IMR-90 (cell line): Measurements from ENCODE around the gene ADCY9. TPM values are rescaled to one million over a fixed set of nuclear protein-coding genes. Genes with fewer than 3 reads are reported as not detected.

Experiments
- ATAC-seq: fragments of 200-7000 bp; cut with Tn5 transposase; 2 replicates; pipeline ENCODE4 v1.9.1; 2020; ENCODE audit warnings: low read depth, mild to moderate bottlenecking, moderate library complexity
- BruUV-seq: library from RNA; stranded (reverse); fragments of 400-500 nt; replicated peaks from 2 replicates; lab custom pipeline; 2021; lab: Mats Ljungman, UMichigan
- CTCF ChIA-PET: fragments of 300-600 bp; formaldehyde crosslinking; extraction: SDS; loops from one replicate; lab custom pipeline; 2021; ENCODE audit warnings: antibody characterized with exemption; lab: Yijun Ruan, JAX
- POLR2A ChIA-PET: fragments of 300-600 bp; sonication (Branson Sonifier 250); formaldehyde crosslinking; loops from one replicate; lab custom pipeline; 2022; ENCODE audit warnings: antibody characterized with exemption; ENCODE audit not compliant: unreplicated experiment; lab: Charles Lee
- DNase-seq: peaks from one replicate; pipeline ENCODE4 v3.0.0; 2013
- H2AFZ ChIP-seq: replicated peaks from 2 replicates; pipeline ENCODE3; 2013; ENCODE audit warnings: low read length, mild to moderate bottlenecking; ENCODE audit not compliant: poor library complexity
- H2AK5ac ChIP-seq: 2 replicates; pipeline ENCODE4 v1.6.1; 2013; ENCODE audit warnings: low read depth, low read length, inconsistent platforms
- H2AK9ac ChIP-seq: replicated peaks from 2 replicates; pipeline ENCODE3; 2013; ENCODE audit warnings: mild to moderate bottlenecking, low read depth, low read length, moderate library complexity; ENCODE audit not compliant: poor library complexity
- H2BK120ac ChIP-seq: 2 replicates; pipeline ENCODE4 v1.6.1; 2013; ENCODE audit warnings: low read depth, low read length, inconsistent platforms
- H2BK15ac ChIP-seq: 3 replicates; pipeline ENCODE4 v1.6.1; 2013; ENCODE audit warnings: low read depth, low read length, inconsistent platforms
- H2BK20ac ChIP-seq: 2 replicates; pipeline ENCODE4 v1.6.1; 2013; ENCODE audit warnings: low read depth, mild to moderate bottlenecking, inconsistent platforms, low read length, moderate library complexity
- H2BK5ac ChIP-seq: 2 replicates; pipeline ENCODE4 v1.6.1; 2013; ENCODE audit warnings: mild to moderate bottlenecking, low read depth, low read length, inconsistent platforms; ENCODE audit not compliant: poor library complexity, severe bottlenecking
- H3K14ac ChIP-seq: replicated peaks from 2 replicates; pipeline ENCODE4 v1.6.1; 2013; ENCODE audit warnings: low read depth, low read length, inconsistent platforms
- H3K18ac ChIP-seq: 2 replicates; pipeline ENCODE4 v1.6.1; 2013; ENCODE audit warnings: low read depth, low read length, control low read depth
- H3K23ac ChIP-seq: 2 replicates; pipeline ENCODE4 v1.6.1; 2013; ENCODE audit warnings: low read depth, low read length, inconsistent platforms
- H3K27ac ChIP-seq: 2 replicates; pipeline ENCODE4 v1.5.1; 2013; ENCODE audit warnings: mild to moderate bottlenecking, control low read depth, low read length; ENCODE audit not compliant: insufficient read depth
- H3K27me3 ChIP-seq: 2 replicates; pipeline ENCODE4 v1.6.1; 2013; ENCODE audit warnings: low read length; ENCODE audit not compliant: control insufficient read depth, insufficient read depth
- H3K36me3 ChIP-seq: 2 replicates; pipeline ENCODE4 v1.6.1; 2013; ENCODE audit warnings: low read length, mixed read lengths; ENCODE audit not compliant: control insufficient read depth, insufficient read depth
- H3K4ac ChIP-seq: 2 replicates; pipeline ENCODE4 v1.6.1; 2013; ENCODE audit warnings: low read depth, low read length, inconsistent platforms
- H3K4me1 ChIP-seq: 2 replicates; pipeline ENCODE4 v1.6.1; 2013; ENCODE audit warnings: low read length, mixed read lengths; ENCODE audit not compliant: control insufficient read depth, insufficient read depth
- H3K4me2 ChIP-seq: 2 replicates; pipeline ENCODE4 v1.6.1; 2013; ENCODE audit warnings: low read depth, mild to moderate bottlenecking, control low read depth, low read length, moderate library complexity
- H3K4me3 ChIP-seq: 2 replicates; pipeline ENCODE4 v1.5.1; 2013; ENCODE audit warnings: low read depth, mild to moderate bottlenecking, control low read depth, low read length, moderate library complexity; ENCODE audit not compliant: insufficient read depth
- H3K56ac ChIP-seq: 2 replicates; pipeline ENCODE4 v1.6.1; 2013; ENCODE audit warnings: low read length, inconsistent platforms; ENCODE audit not compliant: insufficient read depth; ENCODE audit errors: extremely low read depth
- H3K79me1 ChIP-seq, 2 experiments: 2 replicates each; pipeline ENCODE4 v1.6.1; 2013; ENCODE audit warnings: low read length in 2 of 2, inconsistent platforms in 1 of 2, low read depth in 1 of 2
- H3K9ac ChIP-seq: 2 replicates; pipeline ENCODE4 v1.6.1; 2013; ENCODE audit warnings: low read depth, low read length, control low read depth
- H3K9me1 ChIP-seq: 2 replicates; pipeline ENCODE4 v1.6.1; 2013; ENCODE audit warnings: low read length, inconsistent platforms; ENCODE audit not compliant: insufficient read depth
- H3K9me3 ChIP-seq: 2 replicates; pipeline ENCODE4 v1.6.1; 2013; ENCODE audit warnings: low read length; ENCODE audit not compliant: control insufficient read depth, insufficient read depth
- H4K20me1 ChIP-seq: 2 replicates; pipeline ENCODE4 v1.6.1; 2013; ENCODE audit warnings: low read length, inconsistent platforms; ENCODE audit not compliant: insufficient read depth
- H4K5ac ChIP-seq: 2 replicates; pipeline ENCODE4 v1.6.1; 2013; ENCODE audit warnings: mild to moderate bottlenecking, low read depth, low read length, control low read depth
- H4K8ac ChIP-seq, 2 experiments: 2 replicates each; pipeline ENCODE4 v1.6.1; 2013; ENCODE audit warnings: low read depth in 2 of 2, low read length in 2 of 2, control low read depth in 1 of 2, inconsistent platforms in 1 of 2
- H4K91ac ChIP-seq: 2 replicates; pipeline ENCODE4 v1.6.1; 2013; ENCODE audit warnings: low read depth, low read length, inconsistent platforms; ENCODE audit not compliant: insufficient read depth
- RAD21 ChIP-seq: IDR thresholded peaks from 2 replicates; pipeline ENCODE4 v1.6.1; 2012; ENCODE audit warnings: low read length, improper control_type of control experiment
- WGBS, 2 experiments: methylation state at CpG; one replicate each; pipeline versions ENCODE4 v1.1.5 to v1.1.7; 2013; ENCODE audit warnings: missing lambda C conversion rate in 2 of 2; ENCODE audit not compliant: insufficient read length in 1 of 2; ENCODE audit errors: extremely low coverage in 2 of 2; 5-methylcytosine and 5-hydroxymethylcytosine counted together
- dilution Hi-C: fragments of 300-500 bp; cut with HindIII; formaldehyde crosslinking; loops from one replicate; pipeline ENCODE4 v1.14.3; 2018; ENCODE audit warnings: low sequenced_read_pairs; ENCODE audit not compliant: unreplicated experiment
- in situ Hi-C: fragments of 300-500 bp; cut with MboI; formaldehyde crosslinking; loops from 3 replicates; pipeline ENCODE4 v1.14.3; 2019; ENCODE audit warnings: low sequenced_read_pairs, inconsistent platforms, mixed read lengths
- intact Hi-C: fragments of 100-400 bp; cut with micrococcal nuclease; formaldehyde crosslinking; loops from 2 replicates; pipeline ENCODE4 v1.10.0; 2022
- polyA plus RNA-seq, 3 experiments: library from polyadenylated mRNA; depleted of rRNA; stranded (reverse); fragments of >200 nt; gene quantifications; 2 replicates each; pipeline ENCODE4 v1.2.3, GENCODE V29; 2012; ENCODE audit warnings: low replicate concordance in 1 of 3
- total RNA-seq: library from RNA; depleted of rRNA; stranded (reverse); fragments of >200 nt; gene quantifications from 2 replicates; pipeline ENCODE4 v1.2.3, GENCODE V29; 2012

ADCY9 gene
- total and polyA plus RNA-seq, 2 of the 4 experiments (the other 2 are of a cell fraction): 5.4 to 12.5 TPM

DNA sequence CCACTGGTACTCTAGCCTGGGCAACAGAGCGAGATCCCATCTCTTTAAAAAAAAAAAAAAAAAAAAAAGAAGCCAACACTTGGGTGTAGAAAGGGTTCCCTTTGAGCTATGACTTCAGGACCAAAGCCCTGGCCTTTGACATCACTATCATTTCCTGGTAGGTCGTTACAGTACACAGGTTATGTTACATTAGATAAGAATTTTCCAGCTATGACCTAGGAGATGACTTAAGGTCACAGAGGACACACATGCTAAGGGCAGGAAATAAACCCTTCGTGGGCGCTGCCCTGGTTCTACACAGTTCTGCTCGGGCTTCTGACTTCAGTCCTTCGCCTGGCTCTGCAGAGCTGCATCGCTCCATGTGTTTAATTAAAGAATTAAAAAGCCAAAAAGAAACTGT lies 112.0 kb downstream of the ADCY9 start:
- Histone ChIP-seq H2AK5ac (no peak overlapping the region), H2BK5ac (no peak overlapping the region), H3K18ac (no peak overlapping the region), H3K4me1 (peaks cover 22% of the 10 kb centered on the region), H3K27me3 (no peaks in the 10 kb centered on the region), H3K27ac (no peak overlapping the region), H3K9me1 (peaks cover 35% of the 10 kb centered on the region), H4K5ac (no peak overlapping the region), H4K20me1 (peaks cover 8% of the 10 kb centered on the region), H3K14ac (no peak overlapping the region; the same call in 1 of the 2 replicates), H2AFZ (no peak overlapping the region), H3K36me3 (0 out of 2 replicates have a peak, but pooled peaks cover 2% of the 10 kb centered on the region), H3K4me3 (no peak overlapping the region), H3K4ac (no peak overlapping the region), H4K8ac (no peak overlapping the region), H3K9ac (no peak overlapping the region), H2BK120ac (no peak overlapping the region), H3K9me3 (no peaks in the 10 kb centered on the region), H3K79me1 (peaks cover 26 to 85% of the 10 kb centered on the region in 2 experiments; a peak in 3 of 4 replicates), H3K4me2 (no peak overlapping the region), H3K23ac (no peak overlapping the region), H2BK20ac (no peak overlapping the region), H2AK9ac (no peak overlapping the region), H4K91ac (no peak overlapping the region), H2BK15ac (no peak overlapping the region), H3K56ac (no peak overlapping the region)
- intact Hi-C loops (no loop called here), dilution Hi-C loops (no loop called here), in situ Hi-C loops (no loop called here)
- ChIA-PET POLR2A (interaction anchor here (0.6 kb wide), 2 partner anchors 230 to 470 kb away, joined by 8 to 9 read pairs; partner anchors contain the start of gene NMRAL1), CTCF (no interaction called here)
- TF ChIP-seq RAD21: no peak
- 100% methylated on average over 3 of the region's 7 CpGs; no CpG with 5 or more reads in 1 of the 2 experiments for WGBS, 2 experiments
- DNase-seq (no peak), ATAC-seq (no peak)
- BruUV-seq: no TSS peak
